Glomerular visceral epithelial cell (primary cell): ENCODE results near the gene GNAT2.

ENCODE experiments used
- DNase-seq: peaks from one replicate; pipeline ENCODE4 v3.0.0-alpha.2; 2016; ENCODE audit errors: extremely low spot score

GNAT2 gene

GRCh38 chr1:109557520-109557919, 61.9 kb downstream of the GNAT2 start:
- no peak for DNase-seq

GRCh38 chr1:109556563-109556962, 62.9 kb downstream of the GNAT2 start:
- no peak for DNase-seq
